AG04450 (cell line): Measurements from ENCODE around the gene CABP2. TPM values are rescaled to one million over a fixed set of nuclear protein-coding genes. Genes with fewer than 3 reads are reported as not detected.
A peak's percentile ranks its signal among the peaks of the same experiment; 100 is the strongest.
"Not testable (repeated sequence)": the region's sequence is repeated elsewhere in the genome, so short reads cannot be mapped to it uniquely, and the experiment has no call there.

Experiments used
- CTCF ChIA-PET: fragments of 300-600, 350-600 bp; formaldehyde crosslinking; extraction: SDS; loops from one replicate; lab custom pipeline; 2022; ENCODE audit warnings: antibody characterized with exemption, inconsistent platforms; lab: Charles Lee
- POLR2A ChIA-PET: fragments of 350-600 bp; formaldehyde crosslinking; extraction: SDS; loops from one replicate; lab custom pipeline; 2021; ENCODE audit warnings: antibody characterized with exemption, inconsistent platforms; lab: Yijun Ruan, JAX
- DNase-seq: peaks from one replicate; pipeline ENCODE4 v3.0.0-alpha.2; 2011; ENCODE audit warnings: low read depth, low spot score
- H3K27ac ChIP-seq: one replicate; pipeline ENCODE4 v1.5.1; 2012; ENCODE audit warnings: low read depth, low read length, control low read depth
- H3K27me3 ChIP-seq: one replicate; pipeline ENCODE4 v1.6.0; 2012; ENCODE audit warnings: low read length; ENCODE audit not compliant: control insufficient read depth, insufficient read depth
- H3K4me3 ChIP-seq: 2 replicates; pipeline ENCODE4 v1.5.1; 2011; ENCODE audit warnings: mild to moderate bottlenecking, low read depth, low read length, control low read depth
- H3K9me3 ChIP-seq: 2 replicates; pipeline ENCODE4 v1.5.1; 2012; ENCODE audit warnings: low read length; ENCODE audit not compliant: control insufficient read depth, insufficient read depth
- CTCF ChIP-seq: IDR thresholded peaks from 2 replicates; pipeline ENCODE4 v1.5.1; 2011; ENCODE audit warnings: low read depth, low read length, control low read depth, inconsistent platforms
- polyA plus RNA-seq: library from polyadenylated mRNA; depleted of rRNA; stranded (reverse); fragments of >200 nt; gene quantifications from 2 replicates; pipeline ENCODE4 v1.2.3, GENCODE V29; 2011

The CABP2 gene
- polyA plus RNA-seq, 1 experiment: not detected

- CTCF ChIA-PET: interaction anchor here (2.4 kb wide), 1 partner anchor 8 kb away, joined by 7 read pairs; no protein-coding TSS in a partner anchor
- POLR2A ChIA-PET: no interaction called here
- no peak for DNase-seq
- Histone ChIP-seq H3K4me3 (no peak overlapping the region), H3K27ac (no peak overlapping the region), H3K9me3 (no peaks in the 10 kb centered on the region), H3K27me3 (no peaks in the 10 kb centered on the region)
- TF ChIP-seq CTCF: no peak
Measured at GRCh38 chr11:67564230-67564629, 41.0 kb upstream of the CABP2 start.

- H3K27me3 ChIP-seq, H3K27ac ChIP-seq, H3K4me3 ChIP-seq, H3K9me3 ChIP-seq: not testable (repeated sequence)
- CTCF ChIA-PET: interaction anchor here (2.4 kb wide), 1 partner anchor 9 kb away, joined by 7 read pairs; no protein-coding TSS in a partner anchor
- POLR2A ChIA-PET: interaction anchor here (1.0 kb wide), 1 partner anchor 21 kb away, joined by 3 read pairs; no protein-coding TSS in a partner anchor
- peak; percentile 72 for DNase-seq
Measured at GRCh38 chr11:67563705-67564114, 40.5 kb upstream of the CABP2 start.

GRCh38 chr11:67562963-67563704 is 39.9 kb upstream of the CABP2 start:
- Histone ChIP-seq H3K27me3 (no peaks in the 10 kb centered on the region), H3K9me3 (no peaks in the 10 kb centered on the region; the same call in 1 of the 2 replicates), H3K27ac (no peak overlapping the region), H3K4me3 (no peak overlapping the region)
- ChIA-PET POLR2A (interaction anchor here (1.0 kb wide), 1 partner anchor 21 kb away, joined by 3 read pairs; no protein-coding TSS in a partner anchor), CTCF (interaction anchor here (2.4 kb wide), 1 partner anchor 9 kb away, joined by 7 read pairs; no protein-coding TSS in a partner anchor)
- no peak for DNase-seq
- TF ChIP-seq CTCF: no peak

- Histone ChIP-seq H3K4me3 (no peak overlapping the region), H3K27ac (no peak overlapping the region), H3K27me3 (no peaks in the 10 kb centered on the region), H3K9me3 (no peaks in the 10 kb centered on the region; the same call in 1 of the 2 replicates)
- DNase-seq: no peak
- no peak for TF ChIP-seq CTCF
- CTCF ChIA-PET: interaction anchor here (2.4 kb wide), 1 partner anchor 10 kb away, joined by 7 read pairs; no protein-coding TSS in a partner anchor
- POLR2A ChIA-PET: no interaction called here
Measured at GRCh38 chr11:67561971-67562619, 38.8 kb upstream of the CABP2 start.

GRCh38 chr11:67558084-67558772 is 35.0 kb upstream of the CABP2 start:
- H3K9me3 ChIP-seq: no peaks in the 10 kb centered on the region; the same call in 1 of the 2 replicates
- H3K27me3 ChIP-seq: no peaks in the 10 kb centered on the region
- TF ChIP-seq CTCF: no peak
- no peak overlapping the region for H3K4me3 ChIP-seq
- ChIA-PET POLR2A (interaction anchor here (0.6 kb wide), 1 partner anchor 48 kb away, joined by 5 read pairs; no protein-coding TSS in a partner anchor), CTCF (interaction anchor here (0.7 kb wide), 1 partner anchor 20 kb away, joined by 3 read pairs; no protein-coding TSS in a partner anchor)
- DNase-seq: no peak
- no peak overlapping the region for H3K27ac ChIP-seq
